Sigmoid colon (tissue), 7 donors: ENCODE data around the gene LAMC1. TPM values are rescaled to one million over a fixed set of nuclear protein-coding genes. Genes with fewer than 3 reads are reported as not detected.

ENCODE experiments used
- DNase-seq: peaks from one replicate; pipeline ENCODE4 v3.0.0-alpha.2; 2019
- H3K27ac ChIP-seq, 4 donors: fragments of 200-600 bp; sonication (generic); one replicate each; pipeline ENCODE4 v1.5.1; 2016 to 2019; ENCODE audit warnings: mild to moderate bottlenecking in 1 of 4
- H3K27me3 ChIP-seq, 3 donors: fragments of 200-600 bp; sonication (generic); one replicate each; pipeline ENCODE4 v1.5.1; 2019; ENCODE audit warnings: mild to moderate bottlenecking in 1 of 3
- H3K36me3 ChIP-seq, 4 donors: fragments of 200-600 bp; sonication (generic); one replicate each; pipeline ENCODE4 v1.5.1; 2016 to 2019
- H3K4me1 ChIP-seq, 4 donors: fragments of 200-600 bp; sonication (generic); one replicate each; pipeline ENCODE4 v1.5.1; 2017 to 2019
- H3K4me3 ChIP-seq, 4 donors: fragments of 200-600 bp; sonication (generic); one replicate each; pipeline ENCODE4 v1.5.1; 2017 to 2019; ENCODE audit warnings: mild to moderate bottlenecking in 2 of 4, moderate library complexity in 1 of 4
- H3K9me3 ChIP-seq, 4 donors: fragments of 200-600 bp in 3 of 4; sonication (generic) in 3 of 4; one replicate each; pipeline versions ENCODE4 v1.5.1 to v1.6.1; 2013 to 2019
- EP300 ChIP-seq, 4 donors: sonication (generic); formaldehyde crosslinking; IDR thresholded peaks; one replicate each; pipeline ENCODE4 v1.6.1; 2017; ENCODE audit warnings: antibody characterized with exemption in 4 of 4
- POLR2A ChIP-seq, 2 donors: fragments of 450-650 bp; IDR thresholded peaks; one replicate each; pipeline ENCODE4 v1.6.1; 2016; ENCODE audit warnings: antibody characterized with exemption in 2 of 2, mild to moderate bottlenecking in 2 of 2, moderate library complexity in 2 of 2
- POLR2AphosphoS5 ChIP-seq, 4 donors: sonication (generic); formaldehyde crosslinking; IDR thresholded peaks; one replicate each; pipeline ENCODE4 v1.6.1; 2017; ENCODE audit warnings: antibody characterized with exemption in 4 of 4
- WGBS, 2 donors: extraction: QIAGEN DNeasy Blood & Tissue Kit; methylation state at CpG; one replicate each; pipeline ENCODE4 v1.1.7; 2013; 5-methylcytosine and 5-hydroxymethylcytosine counted together
- intact Hi-C: fragments of 100-400 bp; cut with DNase I; formaldehyde crosslinking; loops from one replicate; pipeline ENCODE4 v1.15.1; 2023
- polyA plus RNA-seq, 3 donors: library from polyadenylated mRNA; stranded (reverse); fragments of 200-250 nt; gene quantifications; one replicate each; pipeline ENCODE4 v1.2.3, GENCODE V29; 2013
- total RNA-seq, 4 donors: library from RNA; depleted of rRNA; stranded (reverse); fragments of >200 nt; gene quantifications; one replicate each; pipeline ENCODE4 v1.1.0, GENCODE V29; 2016
- TF ChIP-seq, protein P1 (sequence below), 4 experiments: fragments of 450-650 bp in 3 of 4; fragments of 200-600 bp in 1 of 4; IDR thresholded peaks; one replicate each; pipeline ENCODE4 v1.5.1; 2016 to 2019; ENCODE audit warnings: antibody characterized with exemption in 4 of 4, mild to moderate bottlenecking in 3 of 4, moderate library complexity in 2 of 4
- donor health status: healthy with polysubstance abuse.
- donor health status: Bipolar disorder and iron deficiency.
- donor health status: healthy.

LAMC1 gene
- total and polyA plus RNA-seq, 7 donors = 3.5 to 542 (median 269) TPM

DNA sequence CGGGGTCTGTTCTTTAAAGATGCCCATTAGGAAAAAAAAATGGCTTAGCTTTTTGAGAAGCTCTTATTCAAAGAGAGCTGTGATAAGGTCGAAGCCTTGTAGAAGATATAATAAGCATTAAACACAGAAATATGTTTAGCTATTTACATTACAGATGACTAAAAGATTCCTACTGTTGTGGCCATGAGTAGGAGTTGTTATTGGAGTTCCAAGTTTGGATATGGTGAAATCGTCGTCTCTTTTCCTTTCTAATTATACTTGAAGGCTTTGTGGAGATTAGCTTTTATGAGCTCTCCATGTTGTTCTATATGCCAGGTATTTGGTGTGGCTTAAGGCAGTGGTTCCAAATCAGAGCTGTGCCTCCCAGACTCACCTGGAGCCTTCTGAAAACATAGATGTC is 82.9 kb downstream of the LAMC1 start:
- H3K36me3 ChIP-seq = peaks cover 0 to 42% (median 4%) of the 10 kb centered on the region in 4 donors
- no peak overlapping the region for H3K4me3 ChIP-seq
- H3K27ac ChIP-seq = peak overlapping the region in 1 of 4 donors; percentile 36
- intact Hi-C loops = no loop called here
- TF ChIP-seq EP300 (IDR thresholded peaks at IDR 0.05) (no peak), POLR2A (IDR thresholded peaks at IDR 0.05) (no peak), POLR2AphosphoS5 (IDR thresholded peaks at IDR 0.05) (no peak)
- TF ChIP-seq, protein P1, sequence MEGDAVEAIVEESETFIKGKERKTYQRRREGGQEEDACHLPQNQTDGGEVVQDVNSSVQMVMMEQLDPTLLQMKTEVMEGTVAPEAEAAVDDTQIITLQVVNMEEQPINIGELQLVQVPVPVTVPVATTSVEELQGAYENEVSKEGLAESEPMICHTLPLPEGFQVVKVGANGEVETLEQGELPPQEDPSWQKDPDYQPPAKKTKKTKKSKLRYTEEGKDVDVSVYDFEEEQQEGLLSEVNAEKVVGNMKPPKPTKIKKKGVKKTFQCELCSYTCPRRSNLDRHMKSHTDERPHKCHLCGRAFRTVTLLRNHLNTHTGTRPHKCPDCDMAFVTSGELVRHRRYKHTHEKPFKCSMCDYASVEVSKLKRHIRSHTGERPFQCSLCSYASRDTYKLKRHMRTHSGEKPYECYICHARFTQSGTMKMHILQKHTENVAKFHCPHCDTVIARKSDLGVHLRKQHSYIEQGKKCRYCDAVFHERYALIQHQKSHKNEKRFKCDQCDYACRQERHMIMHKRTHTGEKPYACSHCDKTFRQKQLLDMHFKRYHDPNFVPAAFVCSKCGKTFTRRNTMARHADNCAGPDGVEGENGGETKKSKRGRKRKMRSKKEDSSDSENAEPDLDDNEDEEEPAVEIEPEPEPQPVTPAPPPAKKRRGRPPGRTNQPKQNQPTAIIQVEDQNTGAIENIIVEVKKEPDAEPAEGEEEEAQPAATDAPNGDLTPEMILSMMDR (IDR thresholded peaks at IDR 0.05) = no peak
- WGBS, 2 donors = 68 to 71% methylated on average over 4 of the region's 4 CpGs
- H3K27me3 ChIP-seq = no peaks in the 10 kb centered on the region
- no peak for DNase-seq
- no peaks in the 10 kb centered on the region for H3K9me3 ChIP-seq
- H3K4me1 ChIP-seq = peaks cover 0 to 58% (median 50%) of the 10 kb centered on the region in 4 donors

DNA sequence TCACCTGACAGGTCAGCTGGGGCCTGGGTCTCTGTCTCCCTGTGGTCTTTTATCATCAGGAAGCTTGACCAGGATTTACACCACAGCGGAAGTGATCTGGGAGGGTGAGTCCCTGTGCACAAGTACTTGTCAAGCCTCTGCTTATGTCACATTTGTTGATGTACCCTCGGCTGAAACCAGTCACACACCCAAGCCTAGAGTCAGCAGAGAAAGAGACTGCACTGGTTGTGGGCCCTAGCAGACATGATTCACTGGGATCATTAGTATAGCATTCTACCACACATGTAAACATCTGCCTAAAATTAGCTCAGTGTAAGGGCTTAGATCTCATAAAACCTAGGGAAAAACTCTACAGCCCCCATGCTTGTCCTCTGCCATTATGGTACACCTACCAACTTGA is 83.5 kb downstream of the LAMC1 start:
- Histone ChIP-seq H3K36me3 (peaks cover 3 to 47% (median 5%) of the 10 kb centered on the region in 4 donors), H3K27ac (peak overlapping the region in 1 of 4 donors; percentile 36), H3K27me3 (no peaks in the 10 kb centered on the region), H3K4me3 (no peak overlapping the region), H3K9me3 (no peaks in the 10 kb centered on the region), H3K4me1 (peaks cover 0 to 52% (median 44%) of the 10 kb centered on the region in 4 donors)
- no peak for DNase-seq
- intact Hi-C loops = no loop called here
- WGBS, 2 donors = 87 to 90% methylated on average over 2 of the region's 2 CpGs
- no peak for TF ChIP-seq POLR2A (IDR thresholded peaks at IDR 0.05)

DNA sequence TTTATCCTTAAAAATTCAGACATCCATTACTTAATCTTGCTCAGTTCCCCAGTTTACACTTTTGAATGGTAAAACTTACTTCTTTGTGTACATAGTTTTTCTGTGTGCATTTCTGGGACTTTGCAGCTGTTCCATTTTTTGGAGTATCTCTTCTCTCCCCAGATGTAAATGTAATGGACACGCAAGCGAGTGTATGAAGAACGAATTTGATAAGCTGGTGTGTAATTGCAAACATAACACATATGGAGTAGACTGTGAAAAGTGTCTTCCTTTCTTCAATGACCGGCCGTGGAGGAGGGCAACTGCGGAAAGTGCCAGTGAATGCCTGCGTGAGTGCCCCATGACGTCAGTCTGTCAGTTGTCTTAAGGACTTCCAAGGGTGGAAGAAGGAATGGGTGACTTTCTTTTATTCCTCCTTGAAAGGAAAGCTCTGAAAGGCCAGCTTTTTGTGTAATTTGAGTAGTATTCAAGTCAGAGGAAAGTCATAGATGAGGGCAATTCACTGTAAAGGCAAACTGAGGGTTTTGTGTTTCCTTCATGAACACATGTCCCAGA is 87.2 kb downstream of the LAMC1 start:
- no peak for TF ChIP-seq POLR2A (IDR thresholded peaks at IDR 0.05)
- no peak for TF ChIP-seq POLR2AphosphoS5 (IDR thresholded peaks at IDR 0.05)
- no peak for TF ChIP-seq EP300 (IDR thresholded peaks at IDR 0.05)
- TF ChIP-seq, protein P1 (IDR thresholded peaks at IDR 0.05) = no peak
- WGBS, 2 donors = 94% methylated on average over 8 of the region's 8 CpGs
- no peak overlapping the region for H3K4me3 ChIP-seq
- peaks cover 8 to 54% (median 10%) of the 10 kb centered on the region in 4 donors for H3K36me3 ChIP-seq
- peaks cover 0 to 20% (median 18%) of the 10 kb centered on the region in 4 donors for H3K4me1 ChIP-seq
- no peak overlapping the region for H3K27ac ChIP-seq
- no peaks in the 10 kb centered on the region for H3K27me3 ChIP-seq
- no peak for DNase-seq
- intact Hi-C loops = no loop called here
- H3K9me3 ChIP-seq = no peaks in the 10 kb centered on the region

DNA sequence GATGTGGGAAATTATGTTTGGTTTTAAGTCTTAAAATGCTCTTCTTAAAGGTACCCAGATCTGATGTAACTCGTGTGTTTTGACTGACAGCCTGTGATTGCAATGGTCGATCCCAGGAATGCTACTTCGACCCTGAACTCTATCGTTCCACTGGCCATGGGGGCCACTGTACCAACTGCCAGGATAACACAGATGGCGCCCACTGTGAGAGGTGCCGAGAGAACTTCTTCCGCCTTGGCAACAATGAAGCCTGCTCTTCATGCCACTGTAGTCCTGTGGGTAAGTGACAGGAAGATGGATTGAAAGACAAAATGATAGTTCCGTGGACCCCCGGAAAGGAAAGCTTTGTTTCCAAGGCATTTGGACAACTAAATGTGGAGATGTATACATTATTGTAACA is 91.2 kb downstream of the LAMC1 start:
- no peak for TF ChIP-seq POLR2A (IDR thresholded peaks at IDR 0.05)
- TF ChIP-seq EP300 (IDR thresholded peaks at IDR 0.05) = no peak
- TF ChIP-seq POLR2AphosphoS5 (IDR thresholded peaks at IDR 0.05) = no peak
- TF ChIP-seq, protein P1 (IDR thresholded peaks at IDR 0.05) = no peak
- peaks cover 18 to 84% (median 34%) of the 10 kb centered on the region in 4 donors for H3K36me3 ChIP-seq
- H3K4me3 ChIP-seq = no peak overlapping the region
- no peaks in the 10 kb centered on the region for H3K27me3 ChIP-seq
- no peaks in the 10 kb centered on the region for H3K4me1 ChIP-seq
- DNase-seq = no peak
- H3K27ac ChIP-seq = no peak overlapping the region
- intact Hi-C loops = no loop called here
- WGBS, 2 donors = 95 to 96% methylated on average over 9 of the region's 9 CpGs
- H3K9me3 ChIP-seq = no peaks in the 10 kb centered on the region

DNA sequence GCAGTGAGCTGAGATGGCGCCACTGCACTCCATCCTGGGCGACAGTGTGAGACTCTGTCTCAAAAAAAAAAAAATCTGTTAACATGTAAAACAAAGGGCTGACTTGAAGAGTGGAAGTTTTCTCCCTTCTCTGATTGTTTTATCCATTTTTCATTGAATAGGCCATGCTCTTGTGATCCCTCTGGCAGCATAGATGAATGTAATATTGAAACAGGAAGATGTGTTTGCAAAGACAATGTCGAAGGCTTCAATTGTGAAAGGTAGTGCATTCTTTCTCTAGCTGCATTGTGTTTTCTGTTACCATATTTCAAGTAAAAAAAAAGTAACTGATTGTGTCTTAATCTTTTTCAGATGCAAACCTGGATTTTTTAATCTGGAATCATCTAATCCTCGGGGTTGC is 93.2 kb downstream of the LAMC1 start:
- DNase-seq = no peak
- no peak overlapping the region for H3K27ac ChIP-seq
- no peaks in the 10 kb centered on the region for H3K9me3 ChIP-seq
- H3K4me3 ChIP-seq = no peak overlapping the region
- intact Hi-C loops = no loop called here
- peaks cover 15 to 81% (median 40%) of the 10 kb centered on the region in 4 donors for H3K36me3 ChIP-seq
- no peaks in the 10 kb centered on the region for H3K27me3 ChIP-seq
- 67 to 69% methylated on average over 4 of the region's 4 CpGs for WGBS, 2 donors
- no peak for TF ChIP-seq EP300 (IDR thresholded peaks at IDR 0.05)
- TF ChIP-seq POLR2A (IDR thresholded peaks at IDR 0.05) = no peak
- no peak for TF ChIP-seq POLR2AphosphoS5 (IDR thresholded peaks at IDR 0.05)
- TF ChIP-seq, protein P1 (IDR thresholded peaks at IDR 0.05) = no peak
- H3K4me1 ChIP-seq = no peaks in the 10 kb centered on the region
